Sigmoid colon (tissue), 7 donors: ENCODE results near the gene CCDC170. TPM values are rescaled to one million over a fixed set of nuclear protein-coding genes. Genes with fewer than 3 reads are reported as not detected.
A peak's percentile ranks its signal among the peaks of the same experiment; 100 is the strongest.
"Not testable (repeated sequence)": the region's sequence is repeated elsewhere in the genome, so short reads cannot be mapped to it uniquely, and the experiment has no call there.

Experiments used
- DNase-seq: peaks from one replicate; pipeline ENCODE4 v3.0.0-alpha.2; 2019
- H3K27ac ChIP-seq, 4 donors: fragments of 200-600 bp; sonication (generic); one replicate each; pipeline ENCODE4 v1.5.1; 2016 to 2019; ENCODE audit warnings: mild to moderate bottlenecking in 1 of 4
- H3K27me3 ChIP-seq, 3 donors: fragments of 200-600 bp; sonication (generic); one replicate each; pipeline ENCODE4 v1.5.1; 2019; ENCODE audit warnings: mild to moderate bottlenecking in 1 of 3
- H3K36me3 ChIP-seq, 4 donors: fragments of 200-600 bp; sonication (generic); one replicate each; pipeline ENCODE4 v1.5.1; 2016 to 2019
- H3K4me1 ChIP-seq, 4 donors: fragments of 200-600 bp; sonication (generic); one replicate each; pipeline ENCODE4 v1.5.1; 2017 to 2019
- H3K4me3 ChIP-seq, 4 donors: fragments of 200-600 bp; sonication (generic); one replicate each; pipeline ENCODE4 v1.5.1; 2017 to 2019; ENCODE audit warnings: mild to moderate bottlenecking in 2 of 4, moderate library complexity in 1 of 4
- H3K9me3 ChIP-seq, 4 donors: fragments of 200-600 bp in 3 of 4; sonication (generic) in 3 of 4; one replicate each; pipeline versions ENCODE4 v1.5.1 to v1.6.1; 2013 to 2019
- CTCF ChIP-seq, 4 experiments: fragments of 450-650 bp in 3 of 4; fragments of 200-600 bp in 1 of 4; IDR thresholded peaks; one replicate each; pipeline ENCODE4 v1.5.1; 2016 to 2019; ENCODE audit warnings: antibody characterized with exemption in 4 of 4, mild to moderate bottlenecking in 3 of 4, moderate library complexity in 2 of 4
- EP300 ChIP-seq, 4 donors: sonication (generic); formaldehyde crosslinking; IDR thresholded peaks; one replicate each; pipeline ENCODE4 v1.6.1; 2017; ENCODE audit warnings: antibody characterized with exemption in 4 of 4
- POLR2A ChIP-seq, 2 donors: fragments of 450-650 bp; IDR thresholded peaks; one replicate each; pipeline ENCODE4 v1.6.1; 2016; ENCODE audit warnings: antibody characterized with exemption in 2 of 2, mild to moderate bottlenecking in 2 of 2, moderate library complexity in 2 of 2
- POLR2AphosphoS5 ChIP-seq, 4 donors: sonication (generic); formaldehyde crosslinking; IDR thresholded peaks; one replicate each; pipeline ENCODE4 v1.6.1; 2017; ENCODE audit warnings: antibody characterized with exemption in 4 of 4
- WGBS, 2 donors: extraction: QIAGEN DNeasy Blood & Tissue Kit; methylation state at CpG; one replicate each; pipeline ENCODE4 v1.1.7; 2013; 5-methylcytosine and 5-hydroxymethylcytosine counted together
- intact Hi-C: fragments of 100-400 bp; cut with DNase I; formaldehyde crosslinking; loops from one replicate; pipeline ENCODE4 v1.15.1; 2023
- polyA plus RNA-seq, 3 donors: library from polyadenylated mRNA; stranded (reverse); fragments of 200-250 nt; gene quantifications; one replicate each; pipeline ENCODE4 v1.2.3, GENCODE V29; 2013
- total RNA-seq, 4 donors: library from RNA; depleted of rRNA; stranded (reverse); fragments of >200 nt; gene quantifications; one replicate each; pipeline ENCODE4 v1.1.0, GENCODE V29; 2016
- donor health status: healthy with polysubstance abuse.
- donor health status: Bipolar disorder and iron deficiency.
- donor health status: healthy.

CCDC170 gene
- total and polyA plus RNA-seq, 7 donors, result 0.33 to 2.5 (median 0.66) TPM

DNA sequence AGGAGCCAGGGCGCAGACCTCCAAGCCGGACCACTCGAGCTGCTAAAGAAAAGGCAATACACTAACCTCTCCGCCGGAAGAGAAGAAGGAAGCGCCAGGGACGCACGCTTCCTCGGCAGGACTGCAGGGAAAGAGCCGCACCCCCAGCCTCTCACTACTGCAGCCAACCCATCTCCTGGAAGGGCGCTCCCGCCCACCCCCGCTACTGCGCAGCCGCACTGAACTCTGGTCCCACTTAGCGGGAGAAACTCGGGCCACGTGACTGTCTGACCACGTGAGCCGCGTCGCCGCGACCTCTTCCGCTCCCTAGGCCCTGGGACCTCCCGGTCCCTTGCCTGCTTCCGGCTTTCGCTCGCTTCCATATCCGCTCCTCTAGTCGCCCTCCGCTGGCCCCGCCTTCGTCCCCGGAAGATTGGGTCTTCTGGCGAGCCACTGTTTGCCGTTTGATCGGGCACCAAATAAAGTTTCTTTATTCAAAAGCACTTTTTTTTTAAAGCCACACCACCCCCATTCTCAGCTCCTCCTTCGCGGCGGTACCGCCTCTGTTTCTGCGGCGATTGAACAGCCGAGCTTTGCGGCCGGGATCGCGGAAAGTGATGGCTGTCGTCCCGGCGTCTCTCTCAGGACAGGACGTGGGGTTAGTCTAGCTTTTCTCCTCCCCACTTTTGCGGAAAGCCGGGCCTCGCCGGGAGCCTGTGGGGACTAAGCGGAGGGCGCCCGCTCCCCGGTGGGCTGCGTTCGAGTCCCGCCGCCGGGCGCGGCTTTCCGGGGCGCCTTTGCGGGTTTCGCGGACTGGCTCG, 41.7 kb upstream of the CCDC170 start, which contains the start of gene RMND1:
Gene RMND1 (minus strand): TSS at position 177 of the 800 bp plus-strand sequence. CDS start 6,315 bp downstream, outside the sequence.
- intact Hi-C loops, result loop anchor here (1.0 to 10.0 kb wide), 2 partner anchors 62 to 567 kb away; no protein-coding TSS in a partner anchor
- TF ChIP-seq CTCF (IDR thresholded peaks at IDR 0.05) (no peak), POLR2A (IDR thresholded peaks at IDR 0.05) (peak; percentile 42), EP300 (IDR thresholded peaks at IDR 0.05) (peak in 2 of 4 donors; percentile 59 to 64), POLR2AphosphoS5 (IDR thresholded peaks at IDR 0.05) (peak; percentile 47 to 90 (median 75))

DNA sequence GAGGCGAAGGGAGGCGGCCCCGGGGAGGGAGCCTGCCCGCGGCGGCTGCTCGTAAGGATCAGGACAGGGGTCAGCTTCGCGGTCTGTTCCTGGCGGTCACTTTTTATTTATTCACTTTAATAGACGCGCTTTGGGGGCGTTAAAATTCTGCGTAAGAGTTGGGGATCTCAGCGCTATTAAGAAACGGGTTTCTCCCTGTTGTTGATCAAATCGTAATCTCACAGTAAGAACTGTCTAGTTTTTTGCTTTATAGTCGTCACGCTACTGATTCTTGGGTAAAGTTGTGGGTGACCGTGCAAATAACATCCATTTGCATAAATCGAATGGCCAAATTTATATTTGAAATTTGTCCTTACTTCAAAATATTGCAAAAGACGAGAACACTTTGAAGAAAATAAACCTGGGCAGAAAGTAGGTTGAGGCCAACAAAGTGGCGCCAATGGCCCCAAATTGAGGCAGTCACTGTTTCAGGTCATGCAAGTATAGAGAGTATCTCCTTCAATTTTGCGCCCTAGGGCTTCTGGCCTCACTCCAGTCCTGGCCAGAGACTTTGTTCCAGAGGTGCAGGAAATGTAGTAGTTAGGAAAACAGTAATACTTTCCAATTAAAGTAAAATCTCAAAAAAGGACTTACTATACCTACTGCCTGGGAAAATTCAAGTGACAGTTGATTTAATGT, 40.9 kb upstream of the CCDC170 start:
- H3K4me3 ChIP-seq, result peak overlapping the region; percentile 78 to 98 (median 83)
- peaks cover 0 to 13% (median 0%) of the 10 kb centered on the region in 4 donors for H3K36me3 ChIP-seq
- TF ChIP-seq CTCF (IDR thresholded peaks at IDR 0.05) (no peak), EP300 (IDR thresholded peaks at IDR 0.05) (no peak), POLR2A (IDR thresholded peaks at IDR 0.05) (no peak), POLR2AphosphoS5 (IDR thresholded peaks at IDR 0.05) (no peak)
- H3K27ac ChIP-seq, result peak overlapping the region; percentile 90 to 97 (median 94)
- no peaks in the 10 kb centered on the region for H3K27me3 ChIP-seq
- 1% methylated on average over 24 of the region's 24 CpGs for WGBS, 2 donors
- no peak for DNase-seq
- intact Hi-C loops, result loop anchor here (1.0 to 10.0 kb wide), 2 partner anchors 63 to 568 kb away; no protein-coding TSS in a partner anchor
- peaks cover 0 to 38% (median 27%) of the 10 kb centered on the region in 4 donors for H3K4me1 ChIP-seq
- H3K9me3 ChIP-seq, result no peaks in the 10 kb centered on the region

More for the DNA sequence above, 41.7 kb upstream of the CCDC170 start, which contains the start of gene RMND1:
- 0% methylated on average over 74 of the region's 74 CpGs for WGBS, 2 donors
- H3K9me3 ChIP-seq, result no peaks in the 10 kb centered on the region
- DNase-seq, result peak; percentile 100
- peaks cover 0 to 36% (median 26%) of the 10 kb centered on the region in 4 donors for H3K4me1 ChIP-seq
- H3K27me3 ChIP-seq, result no peaks in the 10 kb centered on the region
- peak within 1 kb of the TSS; percentile 90 to 97 (median 94) for H3K27ac ChIP-seq
- peak within 1 kb of the TSS; percentile 78 to 98 (median 83) for H3K4me3 ChIP-seq
- peaks cover 0 to 8% (median 0%) of the 10 kb centered on the region in 4 donors for H3K36me3 ChIP-seq

DNA sequence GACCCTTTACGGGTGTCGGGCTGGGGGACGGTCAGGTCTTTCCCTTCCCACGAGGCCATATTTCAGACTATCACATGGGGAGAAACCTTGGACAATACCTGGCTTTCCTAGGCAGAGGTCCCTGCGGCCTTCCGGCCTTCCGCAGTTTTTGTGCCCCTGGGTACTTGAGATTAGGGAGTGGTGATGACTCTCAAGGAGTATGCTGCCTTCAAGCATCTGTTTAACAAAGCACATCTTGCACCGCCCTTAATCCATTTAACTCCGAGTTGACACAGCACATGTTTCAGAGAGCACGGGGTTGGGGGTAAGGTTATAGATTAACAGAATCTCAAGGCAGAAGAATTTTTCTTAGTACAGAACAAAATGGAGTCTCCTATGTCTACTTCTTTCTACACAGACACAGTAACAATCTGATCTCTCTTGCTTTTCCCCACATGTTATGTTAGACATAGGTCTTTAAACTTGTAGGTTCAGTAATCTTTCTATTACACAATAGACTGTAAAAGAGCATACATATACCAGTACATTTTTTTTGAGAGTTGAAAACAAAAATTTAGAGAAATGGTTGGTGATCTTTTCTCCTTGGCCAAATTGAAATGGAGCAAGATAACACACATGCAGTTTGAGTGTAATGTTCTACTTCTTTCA, 37.9 kb upstream of the CCDC170 start:
- H3K4me1 ChIP-seq, result peaks cover 0 to 38% (median 26%) of the 10 kb centered on the region in 4 donors
- H3K27me3 ChIP-seq, H3K9me3 ChIP-seq, H3K4me3 ChIP-seq, H3K27ac ChIP-seq, DNase-seq: not testable (repeated sequence)
- peaks cover 0 to 43% (median 7%) of the 10 kb centered on the region in 4 donors for H3K36me3 ChIP-seq
- WGBS, 2 donors, result 38 to 71% methylated on average over 7 of the region's 10 CpGs
- intact Hi-C loops, result loop anchor here (10.0 kb wide), 1 partner anchor 571 kb away; no protein-coding TSS in a partner anchor

- H3K4me3 ChIP-seq, result no peak overlapping the region
- H3K27me3 ChIP-seq, result no peaks in the 10 kb centered on the region
- H3K9me3 ChIP-seq, result no peaks in the 10 kb centered on the region
- 92 to 96% methylated on average over 4 of the region's 4 CpGs for WGBS, 2 donors
- no peak overlapping the region for H3K27ac ChIP-seq
- H3K36me3 ChIP-seq, result peaks cover 0 to 68% (median 9%) of the 10 kb centered on the region in 4 donors
- no peak for TF ChIP-seq EP300 (IDR thresholded peaks at IDR 0.05)
- no peak for TF ChIP-seq POLR2AphosphoS5 (IDR thresholded peaks at IDR 0.05)
- no peak for TF ChIP-seq CTCF (IDR thresholded peaks at IDR 0.05)
- no peak for TF ChIP-seq POLR2A (IDR thresholded peaks at IDR 0.05)
- H3K4me1 ChIP-seq, result peaks cover 0 to 17% (median 8%) of the 10 kb centered on the region in 4 donors
- intact Hi-C loops, result no loop called here
- DNase-seq, result no peak
Measured at GRCh38 chr6:151461673-151462072, 32.1 kb upstream of the CCDC170 start.
